Transverse colon (tissue), 4 donors: Measurements from ENCODE around the gene STAMBPL1. TPM values are rescaled to one million over a fixed set of nuclear protein-coding genes. Genes with fewer than 3 reads are reported as not detected.

Experiments used
- DNase-seq: peaks from one replicate; pipeline ENCODE4 v3.0.0-alpha.2; 2019
- H3K27ac ChIP-seq, 4 donors: fragments of 200-600 bp; sonication (generic); 2 replicates each; pipeline ENCODE4 v1.5.1; 2016 to 2018; ENCODE audit warnings: inconsistent platforms in 4 of 4
- H3K27me3 ChIP-seq: fragments of 200-600 bp; sonication (generic); 2 replicates; pipeline ENCODE4 v1.5.1; 2017; ENCODE audit warnings: inconsistent platforms
- H3K36me3 ChIP-seq, 4 donors: fragments of 200-600 bp; sonication (generic); 2 replicates each; pipeline ENCODE4 v1.5.1; 2017 to 2019; ENCODE audit warnings: inconsistent platforms in 4 of 4
- H3K4me1 ChIP-seq, 4 donors: fragments of 200-600 bp; sonication (generic); 2 replicates each; pipeline ENCODE4 v1.5.1; 2017 to 2020; ENCODE audit warnings: inconsistent platforms in 4 of 4
- H3K4me3 ChIP-seq, 4 donors: fragments of 200-600 bp; sonication (generic); 1 replicate in 1 of 4; 2 replicates in 3 of 4; pipeline versions ENCODE4 v1.5.1 to v1.6.1; 2017 to 2019; ENCODE audit warnings: inconsistent platforms in 4 of 4
- H3K9me3 ChIP-seq, 2 donors: fragments of 200-600 bp; sonication (generic); 2 replicates each; pipeline ENCODE4 v1.5.1; 2017 to 2019; ENCODE audit warnings: inconsistent platforms in 2 of 2
- EP300 ChIP-seq: sonication (generic); formaldehyde crosslinking; IDR thresholded peaks from one replicate; pipeline ENCODE4 v1.6.1; 2017; ENCODE audit warnings: antibody characterized with exemption, low read depth
- POLR2A ChIP-seq: fragments of 450-650 bp; IDR thresholded peaks from one replicate; pipeline ENCODE4 v1.6.1; 2016; ENCODE audit warnings: antibody characterized with exemption, mild to moderate bottlenecking, moderate library complexity
- POLR2AphosphoS5 ChIP-seq, 3 donors: sonication (generic); formaldehyde crosslinking; IDR thresholded peaks; one replicate each; pipeline ENCODE4 v1.6.1; 2016; ENCODE audit warnings: antibody characterized with exemption in 3 of 3
- WGBS, 2 donors: methylation state at CpG; one replicate each; pipeline ENCODE4 v1.1.5; 2018; ENCODE audit warnings: low coverage in 1 of 2; 5-methylcytosine and 5-hydroxymethylcytosine counted together
- in situ Hi-C, 4 donors: fragments of 200-750 bp; cut with MboI; loops; one replicate each; pipeline versions ENCODE4 v1.15.0 to v1.15.1; 2017; ENCODE audit warnings: low sequenced_read_pairs in 3 of 4, low pct_ligation_motif_present in 1 of 4, low pct_unique_long_range_greater_than_20kb in 1 of 4
- intact Hi-C: fragments of 100-400 bp; cut with DNase I; formaldehyde crosslinking; loops from one replicate; pipeline ENCODE4 v1.15.1; 2023; ENCODE audit warnings: low total_unique reads
- total RNA-seq, 4 donors: library from RNA; depleted of rRNA; stranded (reverse); fragments of >200 nt; gene quantifications; one replicate each; pipeline ENCODE4 v1.1.0, GENCODE V29; 2016
- TF ChIP-seq, protein P1 (sequence below), 5 experiments: fragments of 200-600 bp in 3 of 5; fragments of 450-650 bp in 2 of 5; sonication (generic) in 3 of 5; IDR thresholded peaks; 1 replicate in 2 of 5; 2 replicates in 3 of 5; pipeline ENCODE4 v1.5.1; 2016 to 2017; ENCODE audit warnings: antibody characterized with exemption in 5 of 5, inconsistent platforms in 3 of 5, mild to moderate bottlenecking in 2 of 5, moderate library complexity in 1 of 5

STAMBPL1 gene
- total RNA-seq, 4 donors from 2014 or later: 74.8 to 176 (median 134) TPM

DNA sequence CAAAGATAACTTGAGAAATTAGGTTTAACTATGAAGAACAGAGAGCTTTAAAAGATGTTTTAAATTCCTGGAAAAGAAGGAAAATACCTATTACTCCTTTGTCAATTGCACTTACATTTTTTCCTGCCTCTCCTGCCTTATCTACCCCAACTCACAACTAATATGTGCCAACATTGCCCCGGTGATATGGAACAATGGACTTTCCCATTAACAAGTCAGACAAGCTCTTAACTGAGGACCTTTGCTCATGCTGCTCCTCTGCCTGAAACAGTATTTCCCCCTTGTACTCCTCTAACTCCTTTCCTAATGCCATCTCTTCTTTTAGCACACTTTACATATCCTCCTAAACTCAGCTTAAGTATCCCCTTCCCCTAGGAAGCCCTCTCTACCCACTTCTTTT, 77.3 kb downstream of the STAMBPL1 start:
- TF ChIP-seq, protein P1, sequence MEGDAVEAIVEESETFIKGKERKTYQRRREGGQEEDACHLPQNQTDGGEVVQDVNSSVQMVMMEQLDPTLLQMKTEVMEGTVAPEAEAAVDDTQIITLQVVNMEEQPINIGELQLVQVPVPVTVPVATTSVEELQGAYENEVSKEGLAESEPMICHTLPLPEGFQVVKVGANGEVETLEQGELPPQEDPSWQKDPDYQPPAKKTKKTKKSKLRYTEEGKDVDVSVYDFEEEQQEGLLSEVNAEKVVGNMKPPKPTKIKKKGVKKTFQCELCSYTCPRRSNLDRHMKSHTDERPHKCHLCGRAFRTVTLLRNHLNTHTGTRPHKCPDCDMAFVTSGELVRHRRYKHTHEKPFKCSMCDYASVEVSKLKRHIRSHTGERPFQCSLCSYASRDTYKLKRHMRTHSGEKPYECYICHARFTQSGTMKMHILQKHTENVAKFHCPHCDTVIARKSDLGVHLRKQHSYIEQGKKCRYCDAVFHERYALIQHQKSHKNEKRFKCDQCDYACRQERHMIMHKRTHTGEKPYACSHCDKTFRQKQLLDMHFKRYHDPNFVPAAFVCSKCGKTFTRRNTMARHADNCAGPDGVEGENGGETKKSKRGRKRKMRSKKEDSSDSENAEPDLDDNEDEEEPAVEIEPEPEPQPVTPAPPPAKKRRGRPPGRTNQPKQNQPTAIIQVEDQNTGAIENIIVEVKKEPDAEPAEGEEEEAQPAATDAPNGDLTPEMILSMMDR (IDR thresholded peaks at IDR 0.05): no peak
- TF ChIP-seq POLR2AphosphoS5 (IDR thresholded peaks at IDR 0.05) (no peak), EP300 (no peak), POLR2A (no peak)
- WGBS, 2 donors: 63 to 84% methylated on average over 1 of the region's 1 CpG
- in situ Hi-C loops (no loop called here), intact Hi-C loops (no loop called here)
- Histone ChIP-seq H3K27ac (no peak overlapping the region), H3K9me3 (no peaks in the 10 kb centered on the region), H3K27me3 (no peaks in the 10 kb centered on the region), H3K4me3 (no peak overlapping the region), H3K4me1 (peaks cover 0 to 7% (median 0%) of the 10 kb centered on the region in 4 donors), H3K36me3 (no peaks in the 10 kb centered on the region)
- DNase-seq: no peak

DNA sequence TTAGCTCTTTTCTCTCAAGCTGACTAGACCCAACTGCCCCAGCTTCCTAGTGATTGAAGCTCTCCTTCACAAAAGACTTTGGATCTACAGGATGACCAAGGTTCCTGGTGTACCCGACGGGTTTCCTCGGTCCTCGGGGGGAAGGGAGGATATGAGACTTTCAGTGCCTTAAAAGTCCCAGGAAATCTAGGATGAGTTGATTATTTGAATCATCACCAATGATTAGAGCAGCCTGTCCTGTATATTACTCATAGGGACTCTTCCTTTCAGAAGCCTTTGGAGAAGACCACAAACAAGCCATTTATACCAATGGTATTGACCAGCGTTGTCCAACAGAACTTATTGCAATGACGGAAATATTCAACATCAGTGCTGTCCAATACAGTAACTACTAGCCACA, 78.7 kb downstream of the STAMBPL1 start:
- H3K27me3 ChIP-seq: no peaks in the 10 kb centered on the region
- no peaks in the 10 kb centered on the region for H3K4me1 ChIP-seq
- TF ChIP-seq POLR2AphosphoS5 (IDR thresholded peaks at IDR 0.05): no peak
- no peak for TF ChIP-seq POLR2A
- TF ChIP-seq, protein P1 (IDR thresholded peaks at IDR 0.05): no peak
- no peak for TF ChIP-seq EP300
- H3K4me3 ChIP-seq: no peak overlapping the region
- H3K36me3 ChIP-seq: no peaks in the 10 kb centered on the region
- no peaks in the 10 kb centered on the region for H3K9me3 ChIP-seq
- no peak overlapping the region for H3K27ac ChIP-seq
- DNase-seq: no peak
- in situ Hi-C loops: no loop called here
- 93 to 97% methylated on average over 5 to 6 of the region's 6 CpGs for WGBS, 2 donors
- intact Hi-C loops: no loop called here

DNA sequence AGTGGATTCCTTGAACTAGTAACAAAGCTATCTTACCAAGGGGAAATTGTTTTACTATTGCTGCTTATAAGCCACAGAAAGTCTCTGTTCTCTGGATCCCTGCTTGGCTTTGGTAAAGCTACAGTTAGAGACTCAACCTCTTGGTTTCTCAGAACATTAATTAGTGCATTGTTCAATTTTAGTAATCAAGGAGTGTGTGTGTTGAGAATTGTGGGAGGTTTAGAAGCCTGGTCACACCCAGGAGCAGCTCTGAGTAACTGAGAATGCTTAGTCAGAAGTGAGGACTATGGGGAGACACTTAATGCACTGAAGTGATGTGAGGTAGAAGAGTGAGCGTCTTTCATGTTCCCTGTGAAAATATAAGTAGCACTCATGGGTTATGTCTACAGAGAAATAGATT, 80.8 kb downstream of the STAMBPL1 start:
- Histone ChIP-seq H3K27ac (no peak overlapping the region), H3K4me3 (no peak overlapping the region), H3K4me1 (peaks cover 0 to 8% (median 0%) of the 10 kb centered on the region in 4 donors), H3K27me3 (no peaks in the 10 kb centered on the region), H3K36me3 (no peaks in the 10 kb centered on the region), H3K9me3 (no peaks in the 10 kb centered on the region)
- intact Hi-C loops: no loop called here
- TF ChIP-seq, protein P1 (IDR thresholded peaks at IDR 0.05): no peak
- TF ChIP-seq EP300: no peak
- TF ChIP-seq POLR2AphosphoS5 (IDR thresholded peaks at IDR 0.05): no peak
- TF ChIP-seq POLR2A: no peak
- WGBS, 2 donors: 81 to 83% methylated on average over 1 of the region's 1 CpG
- DNase-seq: no peak
- in situ Hi-C loops: no loop called here

DNA sequence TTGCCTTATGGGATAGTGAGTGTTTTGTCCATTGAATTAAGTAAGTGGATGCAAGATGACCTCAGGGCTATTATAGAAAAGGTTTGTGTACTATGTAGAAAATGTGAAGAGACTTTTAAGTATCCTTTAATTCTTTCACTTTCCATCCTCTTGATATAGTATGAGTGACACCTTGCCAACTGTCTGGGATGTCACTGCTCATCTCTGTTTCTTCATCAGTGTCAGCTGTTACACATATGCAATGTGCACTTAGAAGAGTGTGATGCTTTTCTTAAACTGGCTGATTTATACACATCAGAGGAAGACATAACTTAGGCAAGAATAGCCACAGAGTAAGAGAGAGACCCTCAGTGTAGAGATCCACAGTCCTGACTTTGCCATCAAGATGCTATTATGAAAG, 81.2 kb downstream of the STAMBPL1 start:
- DNase-seq: no peak
- intact Hi-C loops (no loop called here), in situ Hi-C loops (no loop called here)
- no peaks in the 10 kb centered on the region for H3K9me3 ChIP-seq
- H3K27me3 ChIP-seq: no peaks in the 10 kb centered on the region
- TF ChIP-seq POLR2A (no peak), POLR2AphosphoS5 (IDR thresholded peaks at IDR 0.05) (no peak), EP300 (no peak)
- TF ChIP-seq, protein P1 (IDR thresholded peaks at IDR 0.05): no peak
- H3K4me1 ChIP-seq: peaks cover 0 to 8% (median under 1%) of the 10 kb centered on the region in 4 donors
- no peak overlapping the region for H3K27ac ChIP-seq
- H3K36me3 ChIP-seq: no peaks in the 10 kb centered on the region
- no peak overlapping the region for H3K4me3 ChIP-seq
